ENCODE measurements around the gene ATP2B3.

Gene ATP2B3

DNA sequence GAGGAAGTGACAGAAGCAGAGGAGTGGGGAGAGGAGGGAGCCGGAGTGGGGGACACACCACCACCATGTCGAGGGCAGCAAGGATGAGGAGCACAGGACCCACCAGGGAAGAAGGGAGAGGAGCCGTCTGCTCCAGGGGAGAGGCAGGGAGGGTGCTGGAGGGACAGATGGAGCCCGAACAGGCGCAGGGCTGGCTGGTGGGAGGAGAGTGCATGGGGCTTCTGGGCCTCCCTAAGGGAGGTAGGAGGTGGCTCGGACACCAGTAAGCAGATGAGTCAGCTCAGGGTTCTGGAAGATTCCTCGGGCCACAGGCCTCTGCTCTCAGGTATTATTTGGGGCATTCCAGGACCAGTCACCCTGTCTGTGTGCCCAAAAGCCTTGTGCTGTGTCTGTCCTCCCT lies 29.8 kb downstream of the ATP2B3 start:
- no peak for TF ChIP-seq ZNF274 (IDR thresholded peaks at IDR 0.05; ENCODE audit: low read depth, low read length)
- H3K4me3 ChIP-seq (ENCODE audit: low read length) = no peak overlapping the region

DNA sequence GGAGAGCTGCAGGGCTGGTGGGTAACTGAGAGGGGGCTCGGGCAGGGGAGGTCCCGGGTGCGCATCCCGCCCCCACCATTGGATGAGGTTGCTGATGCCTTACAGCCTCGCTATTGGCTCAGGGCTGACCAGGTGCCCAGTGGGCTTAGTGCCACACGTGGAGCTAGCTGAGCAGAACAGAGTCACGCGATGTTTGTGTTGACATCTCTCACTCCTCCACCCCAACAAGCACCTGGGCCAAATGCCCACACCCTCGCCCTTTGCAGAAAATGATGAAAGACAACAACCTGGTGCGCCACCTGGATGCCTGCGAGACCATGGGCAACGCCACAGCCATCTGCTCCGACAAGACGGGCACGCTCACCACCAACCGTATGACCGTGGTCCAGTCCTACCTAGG lies 31.8 kb downstream of the ATP2B3 start:
- no peak overlapping the region for H3K4me3 ChIP-seq (ENCODE audit: low read length)
- TF ChIP-seq ZNF274 (IDR thresholded peaks at IDR 0.05; ENCODE audit: low read depth, low read length) = no peak

DNA sequence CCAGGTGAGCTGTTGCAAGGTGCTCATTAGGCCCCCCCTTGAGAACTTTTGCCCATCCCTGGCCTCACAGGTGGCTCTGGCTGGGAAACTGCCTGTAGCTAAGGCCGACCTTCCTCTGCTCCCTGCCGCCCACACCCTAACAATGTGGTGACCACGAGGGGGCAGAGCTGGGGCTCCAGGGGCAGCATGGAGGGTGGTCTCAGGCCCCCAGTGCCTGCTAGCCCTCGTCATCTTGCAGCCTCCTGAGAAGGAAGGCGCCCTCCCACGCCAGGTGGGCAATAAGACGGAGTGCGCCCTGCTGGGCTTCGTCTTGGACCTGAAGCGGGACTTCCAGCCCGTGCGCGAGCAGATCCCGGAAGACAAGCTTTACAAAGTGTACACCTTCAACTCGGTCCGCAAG lies 32.4 kb downstream of the ATP2B3 start:
- no peak for TF ChIP-seq ZNF274 (IDR thresholded peaks at IDR 0.05; ENCODE audit: low read depth, low read length)

DNA sequence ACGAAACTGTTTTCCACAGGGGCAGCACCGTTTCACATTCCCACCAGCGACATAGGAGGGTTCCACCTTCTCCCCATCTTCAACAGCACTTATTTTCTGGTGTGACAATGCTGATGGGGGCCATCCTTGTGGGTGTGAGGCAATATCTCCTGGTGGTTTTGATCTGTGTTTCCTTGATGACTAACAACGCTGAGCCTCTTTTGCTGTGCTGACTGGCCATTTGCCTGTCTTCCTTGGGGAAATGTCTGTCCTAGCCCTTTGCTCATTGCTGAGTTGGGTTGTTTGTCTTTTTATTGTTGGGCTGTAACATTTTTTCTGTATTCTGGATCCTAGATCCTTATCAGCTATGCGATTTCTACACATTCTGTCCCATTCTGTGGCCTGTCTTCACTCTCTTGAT lies 33.7 kb downstream of the ATP2B3 start:
- H3K4me3 ChIP-seq (ENCODE audit: low read length) = no peak overlapping the region
- TF ChIP-seq ZNF274 (IDR thresholded peaks at IDR 0.05; ENCODE audit: low read depth, low read length) = no peak

More for the DNA sequence above, 32.4 kb downstream of the ATP2B3 start:
- H3K4me3 ChIP-seq (ENCODE audit: low read length) = no peak overlapping the region

DNA sequence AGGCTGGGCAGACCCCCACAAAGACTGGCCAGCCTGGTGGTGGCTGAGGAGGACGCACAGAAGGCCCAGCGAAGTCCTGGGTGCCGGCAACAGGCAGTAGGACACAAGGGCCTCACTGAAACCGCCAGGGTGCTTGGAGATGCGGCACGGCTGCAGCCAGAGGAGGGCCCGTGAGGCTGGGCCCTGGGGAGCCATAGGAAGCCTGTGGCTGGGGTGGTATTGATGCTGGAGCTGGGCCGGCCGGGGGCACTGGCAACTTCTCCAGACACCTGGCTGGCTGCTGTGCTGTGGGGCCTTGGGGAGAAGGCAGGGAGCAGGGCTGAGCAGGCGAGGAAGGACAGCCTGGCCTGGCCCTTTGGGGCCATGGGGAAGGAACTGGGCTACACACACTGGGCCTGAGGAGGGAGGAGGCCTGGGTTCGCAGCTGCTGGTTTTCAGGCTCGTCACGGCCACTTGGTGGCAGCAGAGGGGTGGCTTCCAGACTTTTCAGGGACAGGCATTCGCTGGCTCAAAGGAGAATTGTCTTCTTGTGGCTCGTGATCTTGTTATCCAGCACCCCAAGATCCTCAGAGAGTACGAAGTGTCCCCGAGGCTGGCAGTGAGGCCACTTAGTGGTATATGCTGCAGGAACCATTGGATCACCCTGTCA lies 37.2 kb downstream of the ATP2B3 start:
- no peak for TF ChIP-seq ZNF274 (IDR thresholded peaks at IDR 0.05; ENCODE audit: low read depth, low read length)
- H3K4me3 ChIP-seq (ENCODE audit: low read length) = no peak overlapping the region

DNA sequence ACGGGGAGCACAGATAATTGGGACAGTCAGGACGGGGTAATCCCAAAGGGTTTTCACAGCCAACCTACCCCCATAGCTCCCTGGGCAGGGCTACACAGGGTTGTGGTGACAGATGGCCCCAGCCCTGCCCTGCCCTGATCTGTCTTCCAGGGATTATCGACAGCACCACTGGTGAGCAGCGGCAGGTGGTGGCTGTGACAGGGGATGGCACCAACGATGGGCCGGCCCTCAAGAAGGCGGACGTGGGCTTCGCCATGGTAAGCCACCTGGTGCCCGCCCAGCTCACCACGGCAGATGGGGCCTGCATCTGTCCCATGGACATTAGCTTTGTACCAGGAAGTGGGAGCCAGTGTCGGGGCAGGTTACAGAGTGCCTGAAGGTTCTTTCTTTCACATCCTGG lies 39.3 kb downstream of the ATP2B3 start:
- TF ChIP-seq ZNF274 (IDR thresholded peaks at IDR 0.05; ENCODE audit: low read depth, low read length) = no peak
- no peak overlapping the region for H3K4me3 ChIP-seq (ENCODE audit: low read length)

DNA sequence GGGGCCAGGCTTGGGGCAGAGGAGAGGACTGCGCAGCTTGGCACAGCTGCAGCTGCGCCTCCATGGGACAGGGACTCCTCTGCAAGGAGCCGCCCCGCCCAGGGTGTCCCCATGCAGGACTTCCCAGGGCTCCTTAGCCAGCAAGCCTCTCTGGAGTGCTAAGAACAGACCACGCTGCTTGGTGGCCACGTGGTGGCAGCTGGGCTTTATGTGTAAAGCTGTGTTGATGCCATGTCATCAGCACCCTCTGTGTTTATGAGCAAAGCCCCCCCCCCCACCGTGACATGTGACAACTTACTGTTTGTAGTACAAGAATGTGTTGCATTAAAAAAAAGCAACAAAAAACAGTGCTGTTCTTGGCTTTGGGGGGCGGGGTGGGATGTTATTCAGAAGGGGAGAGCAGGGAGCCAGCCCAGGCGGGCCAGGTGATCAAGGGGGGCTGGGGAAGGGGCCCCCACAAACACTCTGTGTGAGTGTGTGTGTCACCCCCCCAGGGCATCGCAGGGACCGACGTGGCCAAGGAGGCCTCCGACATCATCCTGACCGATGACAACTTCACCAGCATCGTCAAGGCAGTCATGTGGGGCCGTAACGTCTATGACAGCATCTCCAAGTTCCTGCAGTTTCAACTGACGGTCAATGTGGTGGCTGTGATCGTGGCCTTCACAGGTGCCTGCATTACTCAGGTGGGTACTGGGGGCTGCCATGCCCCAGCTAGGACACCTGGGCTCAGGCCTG lies 40.3 kb downstream of the ATP2B3 start:
- H3K4me3 ChIP-seq (ENCODE audit: low read length) = no peak overlapping the region
- TF ChIP-seq ZNF274 (IDR thresholded peaks at IDR 0.05; ENCODE audit: low read depth, low read length) = no peak

DNA sequence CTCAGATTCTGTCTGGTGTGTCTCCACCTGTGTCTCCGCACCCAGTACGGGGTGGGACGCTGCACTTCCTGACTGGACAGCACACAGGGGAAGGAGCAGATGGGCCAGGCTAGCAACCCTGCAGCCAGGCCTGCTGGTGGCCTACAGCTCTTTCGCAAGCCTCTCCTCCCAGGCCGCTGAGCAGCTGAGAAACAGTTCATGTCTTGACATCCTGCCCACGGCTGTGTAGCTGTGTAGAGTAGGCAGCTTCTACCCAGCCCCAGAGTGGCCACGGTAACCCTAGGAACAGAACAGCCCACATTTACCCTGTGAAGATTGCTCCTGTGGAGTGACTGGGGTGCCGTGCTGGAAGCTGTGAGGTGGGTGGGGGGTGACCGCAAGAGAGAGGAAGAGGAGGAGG lies 42.6 kb downstream of the ATP2B3 start:
- no peak for TF ChIP-seq ZNF274 (IDR thresholded peaks at IDR 0.05; ENCODE audit: low read depth, low read length)
- H3K4me3 ChIP-seq (ENCODE audit: low read length) = no peak overlapping the region

DNA sequence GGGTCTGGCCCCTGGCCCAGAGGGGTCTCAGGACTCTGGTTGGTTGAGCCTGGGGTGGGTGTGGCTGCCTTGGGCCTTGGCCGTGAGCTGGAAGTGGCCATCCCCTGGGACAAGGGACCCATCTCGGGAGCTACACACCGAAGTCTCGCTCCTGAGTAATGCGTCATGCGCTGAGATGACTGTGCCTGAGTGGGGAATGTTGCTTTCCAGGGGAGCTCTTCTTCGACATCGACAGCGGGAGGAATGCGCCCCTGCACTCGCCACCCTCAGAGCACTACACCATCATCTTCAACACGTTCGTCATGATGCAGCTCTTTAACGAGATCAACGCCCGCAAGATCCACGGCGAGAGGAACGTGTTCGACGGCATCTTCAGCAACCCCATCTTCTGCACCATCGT lies 43.0 kb downstream of the ATP2B3 start:
- H3K4me3 ChIP-seq (ENCODE audit: low read length) = no peak overlapping the region
- no peak for TF ChIP-seq ZNF274 (IDR thresholded peaks at IDR 0.05; ENCODE audit: low read depth, low read length)

DNA sequence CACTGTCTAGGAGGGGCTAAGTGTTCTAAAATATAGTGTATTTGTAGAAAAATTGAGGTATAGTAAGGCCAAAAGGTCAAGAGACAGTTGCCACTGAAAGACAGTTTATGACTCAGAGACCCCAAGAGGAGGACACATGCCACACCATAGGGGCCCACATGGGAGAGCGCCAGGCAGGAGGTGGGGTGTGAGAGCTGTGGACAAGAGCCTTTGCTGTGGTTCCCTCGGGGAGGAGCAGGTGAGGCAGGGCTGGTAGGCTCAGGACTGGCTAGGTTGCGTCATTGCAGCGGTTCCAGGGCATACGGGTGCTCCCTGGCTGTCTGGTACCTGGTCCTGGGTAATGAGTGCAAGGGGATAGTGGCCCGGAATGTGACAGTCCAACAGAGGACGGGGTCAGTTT lies 43.9 kb downstream of the ATP2B3 start:
- no peak overlapping the region for H3K4me3 ChIP-seq (ENCODE audit: low read length)
- no peak for TF ChIP-seq ZNF274 (IDR thresholded peaks at IDR 0.05; ENCODE audit: low read depth, low read length)

DNA sequence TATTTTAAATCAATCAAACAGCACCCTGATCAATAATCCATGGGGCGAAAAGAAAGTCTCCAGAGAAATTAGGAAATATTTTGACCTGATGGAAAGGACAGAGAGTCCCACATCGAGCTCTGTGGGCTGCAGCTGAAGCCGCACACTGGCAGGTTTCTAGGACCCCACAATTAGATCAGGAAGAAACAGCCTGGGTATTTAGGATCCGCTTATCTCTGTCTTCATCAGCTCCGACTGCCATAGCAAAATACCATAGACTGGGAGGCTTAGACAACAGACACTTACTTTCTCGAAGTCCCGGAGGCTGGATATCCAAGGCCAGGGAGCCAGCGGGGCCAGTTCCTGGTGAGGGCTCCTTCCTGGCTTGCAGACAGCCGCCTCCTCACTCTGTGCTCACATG lies 45.1 kb downstream of the ATP2B3 start:
- TF ChIP-seq ZNF274 (IDR thresholded peaks at IDR 0.05; ENCODE audit: low read depth, low read length) = no peak
- no peak overlapping the region for H3K4me3 ChIP-seq (ENCODE audit: low read length)

DNA sequence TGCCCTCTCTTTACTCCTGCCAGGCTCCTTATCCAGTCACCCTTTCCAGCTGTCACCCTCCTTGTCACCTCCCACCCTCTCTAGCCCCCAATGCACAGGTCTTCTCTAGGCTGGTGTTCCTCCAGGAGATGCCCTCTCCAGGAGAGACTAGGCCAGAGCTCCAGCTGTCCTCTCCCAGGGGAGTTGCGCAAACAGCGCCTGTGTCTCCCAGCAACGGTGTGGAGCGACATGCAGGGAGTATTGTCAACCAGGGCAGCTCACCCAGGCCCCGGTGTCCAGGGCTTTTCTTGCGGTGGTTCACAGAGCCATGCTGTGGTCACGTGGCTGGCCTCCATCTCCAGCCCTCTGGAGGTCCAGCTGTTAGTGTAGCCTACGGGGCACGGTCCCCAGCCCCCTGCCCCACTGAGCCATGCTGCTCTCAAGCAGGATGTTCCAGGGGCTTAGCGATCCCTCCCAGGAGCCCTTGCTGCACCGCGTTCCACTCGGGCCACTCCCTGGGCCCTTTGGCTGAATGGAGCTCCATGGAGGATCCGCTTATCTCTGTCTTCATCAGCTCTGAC lies 46.7 kb downstream of the ATP2B3 start:
- no peak for TF ChIP-seq ZNF274 (IDR thresholded peaks at IDR 0.05; ENCODE audit: low read depth, low read length)
- no peak overlapping the region for H3K4me3 ChIP-seq (ENCODE audit: low read length)

DNA sequence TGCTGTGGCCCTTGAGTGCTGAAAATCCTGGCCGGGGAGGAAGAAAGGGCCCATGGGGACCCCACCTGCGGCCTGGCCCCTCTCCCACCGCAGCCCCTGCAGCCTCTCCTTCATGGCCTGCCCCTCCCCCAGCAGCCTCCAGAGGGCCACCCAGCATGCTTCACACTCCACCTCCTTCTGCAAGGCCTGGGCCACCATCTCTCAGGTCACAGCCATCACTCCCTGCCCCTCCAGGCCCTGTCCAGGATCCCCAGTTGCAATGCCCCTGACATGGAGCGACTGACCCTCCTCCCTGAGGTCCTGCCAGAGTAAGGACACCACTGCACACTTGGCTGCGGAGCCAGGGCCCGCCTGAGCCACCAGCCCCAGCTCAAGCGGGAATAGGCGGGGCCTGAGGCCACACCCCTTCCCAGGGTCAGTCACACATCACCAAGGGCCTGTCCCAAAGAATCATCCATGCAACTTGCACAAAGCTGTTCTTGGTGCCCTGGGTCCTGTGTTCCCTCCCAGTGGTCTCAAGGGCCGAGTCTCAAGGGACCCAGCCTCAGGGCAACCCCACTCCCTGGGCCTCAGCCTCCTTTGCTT lies 48.6 kb downstream of the ATP2B3 start:
- TF ChIP-seq ZNF274 (IDR thresholded peaks at IDR 0.05; ENCODE audit: low read depth, low read length) = no peak
- no peak overlapping the region for H3K4me3 ChIP-seq (ENCODE audit: low read length)

DNA sequence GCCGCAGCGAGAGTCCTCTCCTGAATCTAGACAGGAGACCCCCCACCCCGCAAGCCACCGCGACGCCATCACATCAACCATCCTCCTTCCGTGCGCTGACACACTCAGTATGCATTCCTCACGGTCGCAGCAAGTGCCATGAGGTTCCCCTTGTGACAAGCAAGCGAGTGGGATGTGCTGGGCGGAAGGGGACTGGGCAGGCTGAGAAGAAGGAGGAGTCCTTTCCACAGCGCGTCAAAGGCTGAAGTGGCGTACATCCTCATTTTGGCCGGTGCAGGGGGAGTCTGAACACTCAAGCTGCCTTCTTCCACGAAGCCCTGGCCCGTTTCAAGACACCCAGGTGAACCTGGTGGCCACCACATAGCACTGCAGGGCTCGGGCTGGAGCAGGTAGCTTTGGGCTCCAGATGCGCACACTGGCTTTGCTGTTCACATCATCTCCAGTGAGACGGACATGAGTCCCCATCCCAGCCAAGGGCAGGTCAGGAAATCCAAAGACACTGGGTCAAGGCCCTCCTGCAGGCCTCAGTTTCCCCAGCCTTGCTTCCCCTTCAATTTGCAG lies 51.1 kb downstream of the ATP2B3 start:
- H3K4me3 ChIP-seq (ENCODE audit: low read length) = no peak overlapping the region
- TF ChIP-seq ZNF274 (IDR thresholded peaks at IDR 0.05; ENCODE audit: low read depth, low read length) = no peak

DNA sequence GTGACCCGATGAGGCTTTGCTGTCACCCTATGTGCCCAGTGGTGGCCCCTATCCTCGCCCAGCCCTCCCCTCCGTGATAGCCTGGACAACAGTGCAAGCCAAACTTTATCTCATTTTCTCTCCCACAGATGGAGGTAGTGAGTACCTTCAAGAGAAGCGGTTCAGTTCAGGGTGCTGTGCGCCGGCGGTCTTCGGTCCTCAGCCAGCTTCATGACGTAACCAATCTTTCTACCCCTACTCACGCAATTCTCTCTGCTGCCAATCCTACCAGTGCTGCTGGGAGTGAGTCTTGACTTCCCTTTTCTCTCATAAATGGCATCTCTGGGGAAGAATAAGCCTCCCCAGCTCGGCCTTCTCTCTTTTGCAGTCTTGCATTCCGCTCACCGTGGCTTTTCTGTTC lies 52.0 kb downstream of the ATP2B3 start:
- no peak for TF ChIP-seq ZNF274 (IDR thresholded peaks at IDR 0.05; ENCODE audit: low read depth, low read length)
- no peak overlapping the region for H3K4me3 ChIP-seq (ENCODE audit: low read length)

Measured in GM08714 (cell line).